ENCODE measurements around the gene SNRNP70.
A peak's percentile ranks its signal among the peaks of the same experiment; 100 is the strongest.
"Not testable (repeated sequence)": the region's sequence is repeated elsewhere in the genome, so short reads cannot be mapped to it uniquely, and the experiment has no call there.

SNRNP70 gene

GRCh38 chr19:49064768-49065611, 20.3 kb upstream of the SNRNP70 start, which contains the start of gene NTF4:
NTF4 (minus strand) TSS chr19:49064818; CDS start chr19:49061997, 2,821 bp downstream.
- DNase-seq: no peak

DNA sequence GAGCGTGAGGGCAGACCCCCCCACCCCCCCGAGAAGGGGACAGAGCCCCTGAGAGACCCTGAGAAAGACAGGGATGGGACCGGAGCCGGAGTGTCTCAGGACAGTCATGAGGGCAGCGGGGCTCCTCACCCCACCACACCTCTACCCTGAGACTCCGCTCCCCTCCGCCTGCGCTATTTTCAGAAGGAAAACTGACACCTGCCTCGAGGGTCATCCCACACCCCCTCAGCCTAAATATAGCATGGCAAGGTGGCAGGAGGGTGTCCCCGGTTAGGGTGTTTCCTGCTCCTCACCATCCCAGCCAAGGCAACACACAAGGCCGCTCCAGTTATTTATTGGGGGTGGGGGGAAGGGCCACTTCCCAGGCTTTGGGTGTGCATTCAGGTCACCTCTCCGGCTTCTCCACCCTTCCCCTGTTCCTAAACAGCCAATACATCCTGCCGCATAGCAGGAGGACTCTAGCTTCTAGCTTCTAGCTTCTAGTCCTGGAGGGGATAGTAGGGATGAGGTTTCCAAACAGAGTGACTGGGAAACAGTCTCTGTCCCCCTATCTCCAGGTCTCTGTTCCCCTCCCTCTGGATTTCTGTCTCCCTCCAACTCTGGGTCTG, 19.2 kb upstream of the SNRNP70 start:
- DNase-seq: no peak

DNA sequence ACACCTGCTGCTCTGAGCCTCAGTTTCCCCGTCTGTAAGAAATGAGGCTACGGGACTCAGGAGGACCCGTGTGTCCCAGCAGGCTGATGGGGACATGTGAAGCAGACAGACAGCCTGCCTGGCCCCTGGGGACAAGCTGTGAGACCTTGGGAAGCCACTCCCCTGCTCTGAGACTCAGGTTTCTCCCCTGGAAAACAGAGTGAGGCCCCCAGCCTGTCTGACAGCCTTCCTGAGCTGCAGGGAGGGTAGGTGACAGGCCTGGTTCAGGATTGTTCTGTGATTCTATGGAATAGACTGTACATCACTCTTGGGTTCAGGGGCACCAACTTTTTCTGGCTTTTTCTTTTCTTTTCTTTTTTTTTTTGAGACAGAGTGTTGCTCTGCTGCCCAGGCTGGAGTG, 17.7 kb upstream of the SNRNP70 start:
- no peak for DNase-seq

- DNase-seq: no peak
Observed at GRCh38 chr19:49069026-49069425, 16.2 kb upstream of the SNRNP70 start.

DNA sequence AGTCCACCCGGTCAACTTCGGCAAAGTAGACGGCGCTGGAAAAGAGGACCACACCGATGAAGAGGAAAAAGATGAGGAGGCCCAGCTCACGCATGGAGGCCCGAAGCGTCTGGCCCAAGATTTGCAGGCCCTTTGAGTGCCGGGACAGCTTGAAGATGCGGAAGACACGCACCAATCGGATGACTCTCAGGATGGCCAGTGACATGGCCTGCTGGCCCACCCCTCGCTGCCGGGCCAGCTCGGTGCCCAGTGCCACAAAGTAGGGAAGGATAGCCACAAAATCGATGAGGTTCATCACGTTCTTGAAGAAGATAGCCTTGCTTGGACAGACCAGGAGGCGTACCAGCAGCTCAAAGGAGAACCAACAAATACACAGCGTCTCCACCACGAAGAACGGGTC, 14.8 kb upstream of the SNRNP70 start:
- DNase-seq: no peak

- no peak for DNase-seq
Observed at GRCh38 chr19:49071860-49072547, 13.2 kb upstream of the SNRNP70 start.

DNA sequence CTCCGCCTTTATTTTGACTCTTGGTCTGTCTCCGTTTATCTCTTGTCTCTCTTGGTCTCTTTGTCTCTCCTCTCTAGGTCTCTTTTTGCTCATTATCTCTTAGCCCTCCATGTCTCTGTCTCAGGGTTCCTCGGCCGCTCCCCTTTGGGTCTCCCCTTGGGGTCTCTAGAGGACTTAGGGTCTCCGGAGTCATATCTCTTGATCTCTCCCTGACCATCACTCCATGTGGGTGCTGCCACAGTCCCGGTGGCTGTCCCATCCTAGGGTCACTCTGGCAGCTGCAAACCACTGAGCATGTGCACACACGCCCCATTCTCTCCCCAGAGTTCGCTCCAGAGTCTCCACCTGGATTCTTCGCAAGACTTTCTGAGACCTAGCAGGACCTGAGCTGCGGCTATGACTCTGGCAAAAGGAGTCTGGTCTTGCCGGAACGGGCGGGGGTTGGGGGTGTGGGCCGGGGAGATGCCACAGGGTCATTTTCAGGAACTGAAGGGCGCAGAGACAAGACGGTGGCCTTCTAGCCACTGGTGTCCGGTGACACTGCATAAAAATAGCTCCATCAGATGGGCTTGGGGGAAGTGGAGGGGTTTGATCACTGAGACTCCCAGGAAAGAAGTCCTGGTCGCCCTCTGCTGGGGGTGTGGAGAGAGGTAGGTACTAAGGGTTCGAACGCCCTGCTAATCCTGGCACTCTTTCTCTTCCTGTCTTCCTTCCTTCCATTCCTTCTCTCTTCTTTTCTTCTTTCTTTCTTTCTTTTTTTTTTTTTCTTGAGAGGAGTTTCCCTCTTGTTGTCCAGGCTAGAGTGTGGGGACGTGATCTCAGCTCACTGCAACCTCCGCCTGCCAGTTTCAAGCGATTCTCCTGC, 11.5 kb upstream of the SNRNP70 start:
- DNase-seq: no peak

DNA sequence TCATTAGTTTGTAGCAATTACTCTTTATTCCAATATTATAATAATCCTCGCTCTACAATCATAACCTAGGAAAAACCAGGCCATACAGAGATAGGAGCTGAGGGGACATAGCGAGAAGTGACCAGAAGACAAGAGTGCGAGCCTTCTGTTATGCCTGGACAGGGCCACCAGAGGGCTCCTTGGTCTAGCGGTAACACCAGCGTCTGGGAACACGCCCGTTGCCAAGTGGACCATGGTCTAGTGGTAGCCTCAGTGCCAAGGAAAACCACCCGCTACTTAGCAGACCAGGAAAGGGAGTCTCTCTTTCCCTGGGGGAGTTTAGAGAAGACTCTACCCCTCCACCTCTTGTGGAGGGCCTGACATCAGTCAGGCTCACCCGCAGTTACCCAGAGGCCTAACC, 10.4 kb upstream of the SNRNP70 start:
- DNase-seq: not testable (repeated sequence)

DNA sequence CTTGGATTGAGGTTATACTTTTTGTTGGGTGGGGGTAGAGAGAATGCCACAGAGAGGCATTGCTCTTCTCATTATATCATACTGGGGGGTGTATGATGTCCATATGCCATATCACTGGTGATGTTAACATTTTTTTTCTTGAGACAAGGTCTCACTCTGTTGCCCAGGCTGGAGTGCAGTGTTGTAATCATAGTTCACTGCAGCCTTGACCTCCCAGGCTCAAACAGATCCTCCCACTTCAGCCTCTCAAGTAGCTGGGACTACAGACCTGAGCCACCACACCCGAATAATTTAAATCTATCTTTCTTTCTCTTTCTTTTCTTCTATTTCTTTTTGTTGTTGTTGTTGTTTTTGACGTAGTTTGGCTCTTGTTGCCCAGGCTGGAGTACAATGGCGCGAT, 4.9 kb upstream of the SNRNP70 start:
- DNase-seq: no peak

GRCh38 chr19:49081273-49081672, 4.0 kb upstream of the SNRNP70 start:
- DNase-seq: no peak

- no peak for DNase-seq
Observed at GRCh38 chr19:49084206-49085019, 838 bp upstream of the SNRNP70 start.

DNA sequence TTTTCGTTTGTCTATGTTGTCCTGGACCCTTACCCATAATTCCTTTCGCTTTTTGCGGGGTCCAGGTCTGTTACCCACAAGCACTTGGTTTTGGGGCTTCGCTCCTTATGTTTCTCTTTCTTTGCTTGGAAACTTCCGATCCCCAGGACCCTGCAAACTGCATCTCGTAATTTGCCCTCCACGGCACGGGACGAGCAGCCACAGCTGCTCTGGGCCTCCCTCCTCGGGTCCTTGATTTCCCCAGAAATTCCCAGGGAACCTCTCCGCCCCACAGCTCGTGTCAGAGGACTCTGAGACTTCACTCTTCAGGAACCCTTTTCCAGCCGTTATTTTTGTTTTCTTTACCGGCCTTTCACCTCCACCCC, 599 bp downstream of the SNRNP70 start:
- DNase-seq: no peak

DNA sequence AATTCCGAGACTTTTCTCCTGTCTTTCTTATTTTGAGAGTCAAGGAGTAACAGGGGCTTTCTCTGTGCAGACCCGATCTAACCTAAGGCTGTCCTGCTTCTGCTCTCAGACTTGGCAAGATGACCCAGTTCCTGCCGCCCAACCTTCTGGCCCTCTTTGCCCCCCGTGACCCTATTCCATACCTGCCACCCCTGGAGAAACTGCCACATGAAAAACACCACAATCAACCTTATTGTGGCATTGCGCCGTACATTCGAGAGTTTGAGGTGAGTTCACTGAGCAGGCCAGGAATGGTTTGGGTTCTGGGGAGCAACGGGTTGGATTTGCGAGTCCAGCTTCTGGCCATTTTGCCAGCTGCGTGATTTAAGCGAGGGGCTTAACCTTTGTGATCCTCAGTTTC, 1.0 kb downstream of the SNRNP70 start:
- no peak for DNase-seq

- DNase-seq: no peak
Observed at GRCh38 chr19:49091391-49092038, 6.3 kb downstream of the SNRNP70 start.

DNA sequence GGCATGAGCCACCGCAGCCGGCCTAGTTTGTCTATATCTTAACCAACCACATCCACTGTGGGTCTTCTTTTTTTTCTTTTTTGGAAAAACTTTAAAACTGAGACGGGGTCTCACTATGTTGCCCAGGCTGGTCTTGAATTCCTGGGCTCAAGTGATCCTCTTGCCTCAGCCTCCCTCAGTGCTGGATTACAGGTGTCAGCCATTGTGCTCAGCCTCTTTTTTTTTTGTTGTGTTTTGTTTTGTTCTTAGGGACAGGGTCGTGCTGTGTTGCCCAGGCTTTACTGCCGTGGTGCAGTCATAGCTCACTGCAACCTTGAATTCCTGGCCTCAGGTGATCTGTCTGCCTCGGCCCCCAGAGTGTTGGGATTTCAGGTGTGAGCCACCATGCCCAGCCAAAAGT, 7.4 kb downstream of the SNRNP70 start:
- no peak for DNase-seq

GRCh38 chr19:49094505-49095482, 9.5 kb downstream of the SNRNP70 start:
- DNase-seq: no peak

GRCh38 chr19:49097453-49098288, 12.4 kb downstream of the SNRNP70 start:
- peak; percentile 55 for DNase-seq

DNA sequence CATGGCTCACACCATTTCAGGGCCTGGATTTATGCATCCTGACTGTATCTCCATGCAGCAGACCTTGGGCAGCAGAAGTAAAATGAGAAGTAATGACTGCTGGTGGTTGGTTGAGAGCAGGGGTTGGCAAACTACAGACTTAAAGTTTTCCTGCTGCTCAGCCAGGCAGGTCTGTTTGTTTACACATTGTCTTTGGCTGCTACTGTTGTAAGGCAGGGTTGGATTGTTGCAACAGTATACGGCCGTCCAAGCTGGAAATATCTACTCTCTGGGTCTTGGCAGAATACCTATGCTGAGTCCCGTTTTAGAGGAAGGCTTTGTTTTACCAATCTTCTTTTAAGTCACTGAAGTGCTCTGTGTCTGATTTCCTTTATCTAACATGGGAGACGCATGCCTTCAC, 13.5 kb downstream of the SNRNP70 start:
- DNase-seq: no peak

GRCh38 chr19:49101160-49101559, 15.9 kb downstream of the SNRNP70 start:
- DNase-seq: no peak

All from NCI-H526 treated with DMSO at 0.1 percent for 48 hours (cell line).